AG10803 (cell line): ENCODE results near the gene NOC4L.

Source experiments
- DNase-seq: peaks from one replicate; pipeline ENCODE4 v3.0.0; 2010; ENCODE audit warnings: low read depth
- H3K4me3 ChIP-seq: 2 replicates; pipeline ENCODE4 v1.5.1; 2011; ENCODE audit warnings: mild to moderate bottlenecking, low read length, control low read depth
- TF ChIP-seq, protein P1 (sequence below): conservative IDR thresholded peaks from 2 replicates; pipeline ENCODE4 v1.5.1; 2011; ENCODE audit warnings: mild to moderate bottlenecking, low read length, control low read depth, inconsistent platforms

Gene NOC4L

GRCh38 chr12:132163911-132164288 lies 19.6 kb downstream of the NOC4L start:
- no peak for DNase-seq
- H3K4me3 ChIP-seq, result no peak overlapping the region
- TF ChIP-seq, protein P1, sequence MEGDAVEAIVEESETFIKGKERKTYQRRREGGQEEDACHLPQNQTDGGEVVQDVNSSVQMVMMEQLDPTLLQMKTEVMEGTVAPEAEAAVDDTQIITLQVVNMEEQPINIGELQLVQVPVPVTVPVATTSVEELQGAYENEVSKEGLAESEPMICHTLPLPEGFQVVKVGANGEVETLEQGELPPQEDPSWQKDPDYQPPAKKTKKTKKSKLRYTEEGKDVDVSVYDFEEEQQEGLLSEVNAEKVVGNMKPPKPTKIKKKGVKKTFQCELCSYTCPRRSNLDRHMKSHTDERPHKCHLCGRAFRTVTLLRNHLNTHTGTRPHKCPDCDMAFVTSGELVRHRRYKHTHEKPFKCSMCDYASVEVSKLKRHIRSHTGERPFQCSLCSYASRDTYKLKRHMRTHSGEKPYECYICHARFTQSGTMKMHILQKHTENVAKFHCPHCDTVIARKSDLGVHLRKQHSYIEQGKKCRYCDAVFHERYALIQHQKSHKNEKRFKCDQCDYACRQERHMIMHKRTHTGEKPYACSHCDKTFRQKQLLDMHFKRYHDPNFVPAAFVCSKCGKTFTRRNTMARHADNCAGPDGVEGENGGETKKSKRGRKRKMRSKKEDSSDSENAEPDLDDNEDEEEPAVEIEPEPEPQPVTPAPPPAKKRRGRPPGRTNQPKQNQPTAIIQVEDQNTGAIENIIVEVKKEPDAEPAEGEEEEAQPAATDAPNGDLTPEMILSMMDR, result peak; percentile 22; the same call in 1 of the 2 replicates

DNA sequence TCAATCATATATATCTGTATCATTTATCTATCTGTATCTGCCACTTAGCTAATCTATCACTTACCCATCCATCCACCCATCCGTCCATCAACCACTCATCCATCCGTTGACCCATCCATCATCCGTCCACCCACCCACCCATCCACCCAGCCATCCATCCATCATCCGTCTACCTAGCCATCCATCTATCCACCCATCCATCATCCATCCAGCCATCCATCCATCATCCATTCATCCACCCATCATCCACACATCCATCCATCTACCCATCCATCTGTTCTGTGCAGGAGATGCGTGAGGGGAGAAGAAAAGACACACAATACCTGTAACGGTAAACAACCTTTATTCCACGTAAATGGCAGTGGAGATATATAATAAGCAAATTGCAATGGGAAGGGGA lies 20.2 kb downstream of the NOC4L start:
- TF ChIP-seq, protein P1, result no peak
- no peak for DNase-seq
- no peak overlapping the region for H3K4me3 ChIP-seq

DNA sequence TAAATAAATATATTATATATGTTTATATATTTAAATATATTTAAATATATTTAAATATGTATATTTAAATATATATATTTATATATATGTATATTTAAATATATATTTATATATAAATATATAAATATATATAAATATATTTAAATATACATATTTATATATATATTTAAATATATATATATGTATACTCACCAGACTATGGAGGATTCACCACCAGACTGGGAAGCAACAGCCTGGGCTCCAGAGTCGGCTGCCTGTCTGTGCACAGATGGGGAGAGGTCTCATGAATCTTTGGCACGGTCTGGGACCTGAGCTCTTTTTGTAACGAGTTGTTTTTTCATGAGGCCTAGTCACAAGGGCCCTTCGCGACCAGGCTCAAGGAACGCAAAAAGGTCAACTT lies 21.3 kb downstream of the NOC4L start:
- no peak overlapping the region for H3K4me3 ChIP-seq
- no peak for DNase-seq
- TF ChIP-seq, protein P1, result no peak

- H3K4me3 ChIP-seq, result no peak overlapping the region
- TF ChIP-seq, protein P1, result no peak
- no peak for DNase-seq
Measured at GRCh38 chr12:132166093-132166492, 21.8 kb downstream of the NOC4L start.

GRCh38 chr12:132166801-132167591 lies 22.7 kb downstream of the NOC4L start:
- no peak overlapping the region for H3K4me3 ChIP-seq
- TF ChIP-seq, protein P1, result no peak
- no peak for DNase-seq

- H3K4me3 ChIP-seq, result no peak overlapping the region
- TF ChIP-seq, protein P1, result no peak
- no peak for DNase-seq
Measured at GRCh38 chr12:132167611-132168310, 23.5 kb downstream of the NOC4L start.
